Type B pancreatic cell (in vitro differentiated cells): ENCODE data around the gene PTPRH. TPM values are rescaled to one million over a fixed set of nuclear protein-coding genes. Genes with fewer than 3 reads are reported as not detected.
A peak's percentile ranks its signal among the peaks of the same experiment; 100 is the strongest.

Source experiments
- DNase-seq: peaks from one replicate; pipeline ENCODE4 v3.0.0; 2021; ENCODE audit warnings: mixed read lengths; ENCODE audit not compliant: unreplicated experiment; ENCODE audit errors: extremely low spot score
- H3K27ac Mint-ChIP-seq: 2 replicates; pipeline ENCODE4 v1.8.0; 2021; ENCODE audit warnings: mild to moderate bottlenecking, mixed read lengths
- H3K27me3 Mint-ChIP-seq: 2 replicates; pipeline ENCODE4 v1.8.0; 2021; ENCODE audit warnings: mixed read lengths
- H3K36me3 Mint-ChIP-seq: 2 replicates; pipeline ENCODE4 v1.8.0; 2021; ENCODE audit warnings: mixed read lengths
- H3K4me1 Mint-ChIP-seq: one replicate; pipeline ENCODE4 v1.8.0; 2021; ENCODE audit warnings: mixed read lengths; ENCODE audit not compliant: unreplicated experiment
- H3K4me3 Mint-ChIP-seq: 2 replicates; pipeline ENCODE4 v1.8.0; 2021; ENCODE audit warnings: mild to moderate bottlenecking, mixed read lengths
- H3K9me3 Mint-ChIP-seq: 2 replicates; pipeline ENCODE4 v1.8.0; 2021; ENCODE audit warnings: mixed read lengths
- total RNA-seq: library from RNA; stranded (reverse); gene quantifications from 2 replicates; pipeline ENCODE4 v1.2.1, GENCODE V29; 2021; ENCODE audit warnings: low replicate concordance
- TF ChIP-seq, protein P1 (sequence below): fragments of 200-600 bp; sonication (generic); conservative IDR thresholded peaks from 2 replicates; pipeline ENCODE4 v1.5.0; 2021; ENCODE audit warnings: antibody characterized with exemption, mild to moderate bottlenecking

Gene PTPRH
- total RNA-seq, 1 donor from 2014 or later: 4.3 TPM

DNA sequence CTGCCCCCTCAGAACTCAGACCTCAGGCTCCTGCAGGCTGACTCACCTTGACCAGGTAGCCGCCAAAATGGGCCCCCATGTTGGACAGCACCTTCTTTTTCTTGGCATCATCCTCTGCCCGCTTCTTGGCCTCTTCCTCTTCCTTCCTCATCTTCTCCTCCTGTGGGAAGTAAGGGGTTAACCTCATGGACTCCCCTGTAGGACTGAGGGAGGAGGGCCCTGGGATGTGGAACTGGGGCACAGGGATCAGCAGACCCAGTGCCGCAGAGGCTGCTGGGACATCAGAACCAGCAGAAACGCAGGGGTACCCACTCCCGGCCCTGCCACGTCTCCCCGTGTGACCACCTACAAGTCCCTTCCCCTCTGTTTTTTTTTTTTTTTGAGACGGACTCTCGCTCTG is 71.4 kb downstream of the PTPRH start:
- Mint-ChIP-seq H3K27ac (no peak overlapping the region), H3K4me1 (peaks cover 5% of the 10 kb centered on the region), H3K36me3 (no peaks in the 10 kb centered on the region), H3K4me3 (no peak overlapping the region), H3K27me3 (peaks cover 10% of the 10 kb centered on the region), H3K9me3 (no peaks in the 10 kb centered on the region)
- no peak for DNase-seq
- TF ChIP-seq, protein P1, sequence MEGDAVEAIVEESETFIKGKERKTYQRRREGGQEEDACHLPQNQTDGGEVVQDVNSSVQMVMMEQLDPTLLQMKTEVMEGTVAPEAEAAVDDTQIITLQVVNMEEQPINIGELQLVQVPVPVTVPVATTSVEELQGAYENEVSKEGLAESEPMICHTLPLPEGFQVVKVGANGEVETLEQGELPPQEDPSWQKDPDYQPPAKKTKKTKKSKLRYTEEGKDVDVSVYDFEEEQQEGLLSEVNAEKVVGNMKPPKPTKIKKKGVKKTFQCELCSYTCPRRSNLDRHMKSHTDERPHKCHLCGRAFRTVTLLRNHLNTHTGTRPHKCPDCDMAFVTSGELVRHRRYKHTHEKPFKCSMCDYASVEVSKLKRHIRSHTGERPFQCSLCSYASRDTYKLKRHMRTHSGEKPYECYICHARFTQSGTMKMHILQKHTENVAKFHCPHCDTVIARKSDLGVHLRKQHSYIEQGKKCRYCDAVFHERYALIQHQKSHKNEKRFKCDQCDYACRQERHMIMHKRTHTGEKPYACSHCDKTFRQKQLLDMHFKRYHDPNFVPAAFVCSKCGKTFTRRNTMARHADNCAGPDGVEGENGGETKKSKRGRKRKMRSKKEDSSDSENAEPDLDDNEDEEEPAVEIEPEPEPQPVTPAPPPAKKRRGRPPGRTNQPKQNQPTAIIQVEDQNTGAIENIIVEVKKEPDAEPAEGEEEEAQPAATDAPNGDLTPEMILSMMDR: no peak

DNA sequence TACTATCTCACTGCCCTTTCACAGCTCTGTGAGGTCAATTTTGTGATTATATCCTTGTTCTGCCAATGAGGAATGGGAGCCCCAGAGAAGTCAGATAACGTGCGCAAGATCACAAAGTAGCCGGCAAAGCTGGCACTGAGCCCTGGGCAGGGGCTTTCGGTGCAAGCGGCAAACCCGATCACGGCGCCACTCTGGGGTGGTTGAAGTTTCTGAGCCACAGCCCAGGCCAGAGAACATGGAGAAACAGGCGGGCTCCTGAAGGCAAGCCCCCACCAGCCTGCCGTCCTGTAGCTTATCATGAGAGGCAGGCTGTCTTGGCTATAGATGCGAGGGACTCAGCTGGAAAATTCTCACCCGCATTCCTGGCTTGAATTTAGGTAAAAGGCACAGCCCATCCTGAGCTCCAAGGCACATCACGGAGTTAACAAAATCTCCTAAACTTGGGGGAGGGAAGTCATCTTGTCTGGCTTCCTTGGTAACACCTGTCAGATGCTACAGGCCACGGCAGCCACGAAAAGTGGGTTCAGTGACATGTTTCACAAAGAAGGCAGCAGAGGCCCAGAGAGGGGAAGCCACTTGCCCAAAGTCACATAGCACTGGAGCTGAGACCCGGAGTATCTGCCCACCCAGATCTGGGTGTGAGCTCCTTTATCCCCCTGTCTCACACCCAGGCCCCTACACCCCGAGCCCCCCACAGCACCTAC is 72.8 kb downstream of the PTPRH start:
- H3K36me3 Mint-ChIP-seq: no peaks in the 10 kb centered on the region
- no peak overlapping the region for H3K27ac Mint-ChIP-seq
- no peaks in the 10 kb centered on the region for H3K9me3 Mint-ChIP-seq

DNA sequence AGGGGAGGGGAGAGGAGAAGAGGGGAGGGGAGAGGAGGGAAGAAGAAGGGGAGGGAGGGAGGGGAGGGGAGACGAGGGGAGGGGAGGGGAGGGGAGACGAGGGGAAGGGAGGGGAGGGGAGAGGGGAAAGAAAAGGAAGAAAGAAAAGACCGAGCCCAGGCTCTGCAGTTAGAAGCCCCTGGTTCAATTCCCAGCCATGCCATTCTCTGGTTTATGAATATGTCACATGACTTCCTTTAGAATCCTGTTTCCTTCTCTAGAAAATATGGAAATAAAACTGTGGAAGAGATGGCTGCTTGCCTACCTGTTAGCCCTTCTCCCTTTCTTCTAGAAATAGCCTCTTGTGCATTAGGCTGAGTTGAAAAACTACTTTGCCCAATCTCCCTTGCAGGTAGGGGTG is 74.6 kb downstream of the PTPRH start:
- TF ChIP-seq, protein P1: no peak
- H3K36me3 Mint-ChIP-seq: peaks cover 3% of the 10 kb centered on the region
- H3K9me3 Mint-ChIP-seq: no peaks in the 10 kb centered on the region
- H3K27me3 Mint-ChIP-seq: peaks cover 17% of the 10 kb centered on the region
- H3K4me1 Mint-ChIP-seq: no peaks in the 10 kb centered on the region
- H3K27ac Mint-ChIP-seq: no peak overlapping the region
- DNase-seq: no peak
- no peak overlapping the region for H3K4me3 Mint-ChIP-seq

More for the DNA sequence above, 72.8 kb downstream of the PTPRH start:
- TF ChIP-seq, protein P1: no peak
- H3K4me1 Mint-ChIP-seq: peaks cover 5% of the 10 kb centered on the region
- H3K27me3 Mint-ChIP-seq: peaks cover 14% of the 10 kb centered on the region
- no peak for DNase-seq
- H3K4me3 Mint-ChIP-seq: no peak overlapping the region

DNA sequence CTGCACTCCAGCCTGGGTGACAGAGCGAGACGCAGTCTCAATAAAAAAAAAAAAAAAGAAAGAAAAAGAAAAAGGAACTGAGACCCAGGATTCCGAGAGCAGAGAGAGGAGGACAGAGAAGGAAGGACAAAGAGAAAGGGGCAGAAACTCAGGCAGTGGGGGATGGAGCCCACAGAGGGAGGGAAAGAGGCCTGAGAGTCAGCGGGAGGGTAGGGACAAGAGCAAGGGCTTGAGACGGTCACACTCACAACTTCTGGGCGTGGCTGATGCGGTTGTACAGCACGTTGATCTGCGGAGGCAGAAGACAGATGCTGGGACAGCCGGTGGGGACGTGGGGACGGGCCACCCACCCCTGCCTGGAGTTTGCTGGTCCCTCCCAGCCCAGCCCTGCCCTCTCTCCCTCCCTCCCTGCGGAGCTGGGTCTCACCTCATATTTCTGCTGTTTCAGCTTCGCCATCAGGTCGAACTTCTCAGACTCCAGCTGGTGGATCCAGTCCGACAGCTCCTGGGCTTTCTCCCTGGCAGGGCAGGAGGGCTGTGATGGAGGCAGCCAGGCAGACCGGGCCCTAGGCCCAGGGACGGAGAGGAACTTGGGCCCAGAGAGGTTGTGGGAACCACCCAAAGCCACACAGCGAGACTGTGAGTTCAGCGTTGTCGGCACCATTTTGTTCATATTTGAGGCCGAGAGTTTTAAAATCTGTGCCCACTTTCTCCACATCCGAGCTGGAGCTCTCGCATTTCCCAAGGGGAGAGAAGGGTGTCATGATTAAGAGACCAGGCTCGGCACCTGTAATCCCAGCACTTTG is 75.5 kb downstream of the PTPRH start:
- Mint-ChIP-seq H3K27me3 (peaks cover 19% of the 10 kb centered on the region), H3K27ac (peak overlapping the region; percentile 76)

DNA sequence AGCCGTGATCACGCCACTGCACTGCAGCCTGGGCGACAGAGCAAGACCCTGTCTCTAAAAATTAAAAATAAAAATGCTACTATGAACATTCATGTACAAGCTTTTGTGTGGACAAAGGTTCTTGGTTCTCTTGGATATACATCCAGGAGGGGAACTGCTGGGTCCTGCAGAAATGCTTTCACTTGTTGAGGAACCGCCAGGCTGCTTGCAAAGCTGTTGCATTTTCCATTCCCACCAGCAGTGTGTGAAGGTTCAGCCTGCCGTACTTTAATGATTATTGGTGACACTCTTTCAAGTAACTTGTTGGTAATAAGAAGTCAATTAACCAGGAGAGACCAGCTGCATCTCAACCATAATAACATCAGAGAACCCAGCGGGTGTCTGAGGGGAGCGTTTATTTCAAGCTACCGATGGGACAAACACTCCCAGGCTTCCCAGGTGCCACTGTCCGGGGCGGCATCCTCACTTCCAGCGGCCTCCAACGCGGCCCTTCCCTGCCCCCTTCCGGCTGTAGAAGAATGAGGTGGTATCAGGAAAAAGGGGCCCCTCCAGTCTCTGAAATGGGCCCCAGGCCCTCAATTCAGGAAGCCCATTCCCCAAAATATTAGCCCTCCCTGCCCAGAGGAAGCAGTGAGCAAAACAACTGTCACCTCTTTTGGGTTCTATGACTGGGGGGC is 76.7 kb downstream of the PTPRH start:
- Mint-ChIP-seq H3K4me3 (no peak overlapping the region), H3K27me3 (peaks cover 29% of the 10 kb centered on the region), H3K36me3 (peaks cover 3% of the 10 kb centered on the region), H3K4me1 (no peaks in the 10 kb centered on the region), H3K27ac (no peak overlapping the region), H3K9me3 (no peaks in the 10 kb centered on the region)
- TF ChIP-seq, protein P1: peak; percentile 35
- no peak for DNase-seq

More for the DNA sequence above, 75.5 kb downstream of the PTPRH start:
- Mint-ChIP-seq H3K36me3 (peaks cover 3% of the 10 kb centered on the region), H3K9me3 (no peaks in the 10 kb centered on the region), H3K4me1 (no peaks in the 10 kb centered on the region), H3K4me3 (no peak overlapping the region)
- no peak for DNase-seq
- TF ChIP-seq, protein P1: no peak
